ENCODE measurements around the gene PLAAT1.
A peak's percentile ranks its signal among the peaks of the same experiment; 100 is the strongest.

PLAAT1 gene

DNA sequence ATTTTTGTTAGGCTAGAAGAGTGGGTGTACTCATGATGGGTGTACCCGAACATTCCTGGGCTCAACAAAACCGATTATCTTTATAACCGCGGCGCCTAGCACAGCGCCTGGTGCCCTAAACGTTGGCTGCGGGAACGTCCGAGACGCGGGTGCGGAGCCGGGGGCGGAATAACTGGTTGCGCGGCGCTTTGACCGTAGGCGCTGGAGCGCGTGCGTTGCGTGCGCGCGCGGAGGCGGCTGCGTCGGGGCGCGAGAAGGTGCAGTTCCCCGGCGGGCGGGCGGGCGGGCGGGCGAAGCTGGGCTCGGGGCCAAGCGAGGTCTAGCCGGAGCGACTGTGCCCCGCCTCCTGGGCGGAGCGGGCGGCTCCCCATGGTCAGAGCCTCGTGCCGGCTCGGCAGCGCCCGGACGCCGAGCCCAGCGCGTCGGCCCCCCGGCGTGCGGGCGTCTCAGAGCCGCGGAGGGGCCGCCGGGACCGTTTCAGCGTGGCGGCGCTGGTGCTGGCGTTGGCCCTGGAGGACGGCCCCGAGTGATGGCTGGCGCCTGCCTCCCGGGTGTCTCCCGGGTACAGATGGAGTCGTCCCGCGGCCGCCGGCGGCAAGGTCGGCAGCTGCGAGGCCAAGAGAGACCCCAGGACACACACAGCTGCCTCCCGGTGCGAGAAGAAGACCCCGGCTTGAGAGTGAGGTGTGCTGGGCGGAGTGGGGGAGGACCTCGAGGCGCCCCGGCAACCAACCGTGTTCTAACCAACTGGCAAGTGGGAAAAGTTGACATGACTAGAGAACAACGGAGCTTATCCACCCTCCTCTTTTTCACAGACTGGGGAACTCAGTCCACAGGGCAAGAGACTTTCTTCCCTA lies at the start of gene PLAAT1:
Gene PLAAT1 (plus strand): TSS at position 373 of the 857 bp plus-strand sequence. CDS start 14,429 bp downstream, outside the sequence.
- peak; percentile 68 for DNase-seq

DNA sequence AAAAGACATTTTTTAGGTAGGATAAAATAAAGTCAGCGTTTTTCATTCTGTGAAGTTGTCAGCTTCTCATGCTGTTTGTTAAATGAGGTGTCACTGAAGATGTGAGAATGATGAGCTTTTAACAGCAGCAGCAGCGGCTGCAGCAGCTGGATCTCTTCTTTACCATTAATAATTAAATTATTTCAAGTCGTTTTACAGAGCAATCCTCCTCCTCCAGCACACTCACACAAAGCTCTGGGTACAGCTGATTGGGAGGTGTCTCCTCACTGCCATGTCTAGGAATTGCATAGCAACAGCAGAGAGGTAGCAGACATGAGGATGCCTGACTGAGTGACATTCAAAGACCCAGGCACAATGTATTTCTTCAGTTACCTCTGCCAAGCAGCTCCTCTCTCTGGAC lies 46.7 kb upstream of the PLAAT1 start:
- DNase-seq: no peak

DNA sequence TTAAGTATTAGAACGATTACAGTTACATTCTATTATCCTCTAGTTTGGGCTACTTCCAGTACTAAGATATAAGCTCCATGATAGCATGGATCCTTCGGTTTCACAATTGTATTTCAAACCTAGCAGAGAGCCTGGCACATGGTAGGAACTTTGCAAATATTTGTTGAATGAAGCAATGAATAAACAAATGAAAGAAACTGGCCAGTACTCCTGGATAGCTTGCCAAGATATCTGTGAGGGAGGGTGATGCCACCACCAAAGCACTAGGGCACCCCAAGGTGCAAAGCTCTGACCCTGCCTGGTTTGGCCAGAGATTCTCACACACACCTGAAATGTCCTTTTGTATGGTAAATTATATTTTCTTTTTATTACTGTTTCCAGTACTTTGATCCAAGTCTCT lies 44.3 kb upstream of the PLAAT1 start:
- DNase-seq: no peak

DNA sequence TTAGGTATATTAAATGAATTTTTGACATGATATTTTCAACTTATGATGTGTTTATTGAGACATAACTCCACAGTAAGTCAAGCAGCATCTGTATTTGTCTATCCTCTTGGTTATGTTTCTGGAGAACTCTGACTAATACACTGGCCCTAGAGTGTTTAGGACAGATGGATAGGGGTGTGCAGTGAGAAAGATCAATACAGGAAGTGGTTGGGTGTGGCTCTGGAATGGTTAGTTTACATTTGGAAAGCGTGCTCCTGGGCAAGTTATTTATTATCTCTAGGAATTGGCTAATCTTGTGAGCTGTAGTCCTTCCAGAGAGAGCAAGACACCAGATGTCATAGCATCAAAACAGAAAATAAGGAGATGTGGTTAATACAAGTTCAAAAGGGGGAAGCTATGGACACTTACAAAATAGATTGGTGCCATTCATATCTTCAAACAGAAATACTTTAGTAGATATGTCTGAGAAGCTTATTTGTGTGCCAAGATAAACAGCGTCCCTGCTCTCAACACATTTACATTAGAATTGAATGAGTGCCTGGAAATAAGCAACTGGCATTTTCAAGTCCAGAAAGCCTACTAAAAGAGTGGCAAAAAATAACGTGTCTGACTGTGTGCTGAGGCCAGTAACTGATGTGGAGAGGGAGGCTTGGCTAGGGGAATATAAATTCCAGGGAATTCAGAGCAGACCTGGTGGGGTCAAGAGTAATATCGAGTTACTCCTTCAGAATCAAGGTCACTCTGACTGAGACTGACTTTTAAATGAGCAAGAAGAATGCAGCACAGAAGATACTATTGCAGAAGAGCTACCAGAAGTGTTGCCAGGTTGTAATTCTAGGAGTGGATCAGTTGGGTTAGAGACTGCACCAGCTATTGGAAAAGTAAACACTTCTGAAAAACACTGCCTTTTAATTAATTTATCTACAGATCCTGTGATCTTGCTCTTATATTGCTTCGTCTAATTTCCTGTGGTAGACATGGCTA lies 33.4 kb upstream of the PLAAT1 start:
- DNase-seq: peak; percentile 37

DNA sequence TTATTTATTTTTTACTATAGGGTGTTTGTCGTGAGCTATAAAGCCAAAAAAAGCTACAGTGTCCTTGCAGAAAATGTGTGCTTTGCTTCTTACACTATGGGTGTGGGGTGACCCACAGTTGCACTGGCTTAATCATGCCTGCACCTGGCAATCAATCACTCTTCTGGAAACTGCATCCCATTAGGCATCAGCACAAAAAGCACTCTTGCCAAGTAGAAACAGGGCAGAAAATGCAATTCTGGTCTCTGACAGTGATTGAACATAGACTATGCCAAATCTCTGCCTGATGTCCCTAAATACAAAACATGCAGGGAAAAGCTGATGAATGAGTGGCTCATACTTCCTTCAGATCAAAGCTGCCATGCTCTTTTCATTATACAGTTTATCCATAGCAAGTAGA lies 30.4 kb upstream of the PLAAT1 start:
- no peak for DNase-seq

DNA sequence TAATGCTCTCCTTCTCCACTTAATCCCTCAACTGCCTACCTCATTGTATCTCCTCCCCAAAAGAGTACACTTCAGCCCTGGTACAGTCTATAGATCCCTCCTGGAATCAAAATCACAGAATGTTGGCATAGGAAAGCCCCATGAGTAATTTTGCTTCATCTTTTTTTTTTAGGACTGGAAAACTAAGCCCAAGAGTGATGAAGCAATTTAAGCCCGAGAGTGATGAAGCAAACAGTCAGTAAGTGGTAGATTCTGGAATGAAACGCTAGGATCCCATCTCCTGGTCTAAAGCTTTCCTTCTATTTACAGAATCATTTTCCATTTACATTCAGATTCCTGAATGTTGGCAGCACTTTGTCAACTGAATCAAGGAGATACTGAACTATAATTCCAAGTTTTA lies 29.8 kb upstream of the PLAAT1 start:
- no peak for DNase-seq

DNA sequence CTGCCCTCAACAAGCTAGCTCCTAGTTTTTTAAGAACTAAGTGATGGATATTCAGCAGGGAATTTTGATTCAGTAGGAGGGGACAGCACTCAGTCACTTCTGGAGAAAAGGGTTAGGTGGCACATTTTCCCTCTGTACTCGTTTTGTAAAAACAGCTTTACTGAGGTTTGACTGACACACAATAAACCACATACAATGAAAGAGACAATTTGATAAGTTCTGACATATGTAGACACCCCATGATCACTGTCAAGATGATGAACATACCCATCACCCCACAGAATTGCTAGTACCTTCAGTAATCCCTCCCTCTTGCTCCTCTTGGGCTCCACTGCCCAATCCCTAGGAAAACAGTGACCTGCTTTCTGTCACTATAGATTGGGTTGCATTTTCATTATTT lies 29.0 kb upstream of the PLAAT1 start:
- no peak for DNase-seq

DNA sequence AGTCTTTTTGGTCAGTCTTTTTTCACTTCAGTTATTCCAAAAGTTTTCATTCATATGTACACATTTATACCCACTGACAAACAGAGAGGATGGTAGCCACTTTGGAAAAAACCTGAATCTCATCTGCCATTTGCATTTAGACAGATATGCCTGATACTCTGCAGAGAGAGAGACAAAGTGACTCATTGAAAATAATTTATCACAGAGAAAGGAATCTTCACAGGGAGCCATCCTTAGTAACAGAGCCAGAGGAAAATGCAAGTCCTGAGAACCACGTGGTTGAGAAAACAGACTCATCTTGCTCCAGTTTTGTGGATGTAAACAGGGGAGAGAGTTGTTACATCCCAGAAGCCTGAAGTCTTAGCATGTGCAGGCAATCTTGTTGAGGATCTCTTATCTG lies 28.2 kb upstream of the PLAAT1 start:
- DNase-seq: no peak

DNA sequence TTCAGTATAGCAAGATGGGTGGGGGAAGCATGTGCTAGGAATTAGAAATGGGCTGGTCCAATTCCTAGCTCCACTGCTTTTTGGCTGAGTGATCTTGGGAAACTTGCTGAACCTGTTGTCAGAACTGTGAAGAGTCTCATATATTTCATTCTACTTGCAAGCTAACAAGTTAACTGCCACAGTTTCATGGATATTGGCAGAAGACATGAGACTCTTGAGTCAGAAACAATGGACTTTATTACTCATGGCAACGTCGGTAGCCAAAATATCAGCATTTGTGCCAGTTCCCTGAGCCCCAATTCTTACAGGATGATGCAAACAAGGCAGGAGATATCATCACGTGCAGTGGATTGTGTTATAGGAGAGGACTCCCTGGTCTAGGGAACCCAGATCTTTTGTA lies 26.6 kb upstream of the PLAAT1 start:
- DNase-seq: no peak

DNA sequence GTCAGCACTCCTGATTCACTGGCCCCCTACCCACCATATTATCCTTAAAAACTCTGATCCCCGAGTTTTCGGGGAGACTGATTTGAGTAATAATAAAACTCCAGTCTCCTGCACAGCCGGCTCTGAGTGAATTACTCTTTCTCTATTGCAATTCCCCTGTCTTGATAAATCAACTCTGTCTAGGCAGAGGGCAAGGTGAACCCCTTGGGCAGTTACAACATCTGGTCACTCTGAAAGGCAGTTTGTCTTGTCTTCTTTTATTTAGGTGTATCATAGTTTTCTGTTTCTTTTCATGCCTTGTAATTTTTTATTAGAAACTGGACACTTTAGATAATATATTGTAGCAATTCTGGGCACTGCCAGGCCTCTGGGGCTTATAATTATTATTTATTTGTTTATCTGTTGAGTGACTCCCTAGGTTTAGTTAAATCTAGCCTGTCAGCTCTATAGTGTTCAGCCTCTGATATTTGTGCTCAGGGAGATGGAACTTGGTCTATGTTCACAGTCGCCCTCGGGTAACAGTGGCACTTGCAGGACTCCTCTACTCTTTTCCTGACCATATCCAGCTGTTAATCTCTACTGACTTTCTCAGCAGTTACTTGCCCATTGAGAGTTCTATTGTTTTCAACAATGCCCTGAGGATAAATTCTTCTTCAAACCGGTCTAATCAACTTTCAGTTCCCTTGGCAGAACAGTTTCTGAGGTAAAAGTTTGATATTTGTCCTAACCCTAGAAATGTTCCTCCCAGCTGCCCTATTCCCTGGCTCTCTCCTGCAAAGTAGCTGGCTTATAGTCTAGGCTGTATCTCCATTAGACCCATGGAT lies 15.5 kb upstream of the PLAAT1 start:
- DNase-seq: no peak

DNA sequence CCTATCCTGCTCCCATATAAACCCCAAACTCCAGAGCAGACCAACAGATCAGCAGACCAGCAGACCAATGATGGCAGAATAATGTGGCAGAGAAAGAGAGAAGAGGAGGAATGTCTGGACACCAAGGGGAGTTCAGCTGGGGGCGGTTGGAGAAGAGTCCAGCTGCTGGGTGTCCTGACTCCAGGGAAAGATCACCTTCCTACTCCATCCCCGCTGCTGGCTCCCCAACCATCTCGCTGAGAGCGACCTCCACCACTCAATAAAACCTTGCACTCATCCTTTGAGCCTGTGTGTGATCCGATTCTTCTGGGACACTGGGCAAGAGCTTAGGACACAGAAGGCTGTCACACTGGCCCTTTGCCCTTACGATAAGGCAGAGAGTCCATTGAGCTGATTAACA lies 12.8 kb upstream of the PLAAT1 start:
- DNase-seq: no peak

DNA sequence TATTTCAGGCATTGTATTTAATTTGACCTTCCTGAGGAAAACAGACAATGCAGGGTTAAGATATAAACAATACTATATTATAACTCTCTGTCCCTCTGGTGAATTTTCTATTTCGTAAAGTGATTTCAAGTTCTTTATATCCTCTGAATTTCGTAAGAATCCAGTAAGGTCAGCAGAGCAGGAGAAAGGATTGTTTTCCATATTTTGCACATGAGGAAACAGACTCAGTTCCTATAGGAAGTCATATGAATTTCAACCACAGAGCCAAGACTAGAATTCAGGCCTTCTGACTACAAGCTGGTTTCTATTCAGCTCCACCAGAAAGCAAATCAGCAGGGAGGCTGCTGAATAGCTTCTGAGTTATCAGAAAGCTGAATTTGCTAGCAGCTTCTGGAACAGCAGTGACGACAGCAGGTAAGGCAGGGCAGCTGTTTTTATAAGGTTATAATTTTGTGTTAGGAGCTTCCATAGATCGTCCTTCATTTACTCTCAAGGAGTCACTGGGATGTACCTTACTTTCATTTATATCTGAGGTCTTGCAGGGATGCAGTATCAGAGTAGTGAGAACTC lies 11.1 kb upstream of the PLAAT1 start:
- DNase-seq: no peak

DNA sequence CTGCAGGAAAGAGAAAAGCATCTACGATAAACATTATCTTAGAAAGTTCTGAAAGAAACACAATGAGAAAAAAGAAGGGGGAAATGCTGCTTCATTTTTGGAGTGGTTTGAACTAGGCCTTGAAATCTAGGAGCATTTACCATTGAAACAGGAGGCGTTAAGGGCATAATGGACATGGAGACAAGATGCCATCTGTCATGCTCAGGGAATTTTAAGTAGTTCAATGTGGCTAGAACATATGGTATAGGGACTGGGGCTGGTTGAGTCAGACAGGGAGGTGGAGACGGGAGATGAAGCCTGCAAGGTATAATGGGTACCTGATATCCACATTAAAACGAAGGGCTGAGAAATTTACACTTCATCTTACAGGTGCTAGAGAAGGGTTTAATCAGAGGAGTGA lies 10.4 kb upstream of the PLAAT1 start:
- DNase-seq: no peak

DNA sequence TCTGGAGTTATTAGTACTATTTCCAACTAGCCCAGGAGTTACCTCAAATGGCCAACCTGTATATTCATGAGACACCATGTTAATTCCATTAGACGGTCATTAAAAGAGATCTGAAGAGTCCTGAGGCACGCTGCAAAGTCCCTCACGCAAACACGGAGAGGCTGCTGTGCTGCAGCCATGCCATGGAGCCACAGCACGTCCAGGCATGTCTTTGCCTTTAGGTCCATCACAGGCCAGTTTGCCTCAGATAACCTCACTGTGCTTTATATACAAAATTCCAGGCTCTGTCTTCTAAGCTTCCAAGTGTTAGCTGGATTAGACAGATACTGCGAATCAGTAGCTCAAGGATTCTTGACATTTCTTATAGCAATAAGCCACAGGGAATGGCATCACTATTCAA lies 9.8 kb upstream of the PLAAT1 start:
- DNase-seq: no peak

DNA sequence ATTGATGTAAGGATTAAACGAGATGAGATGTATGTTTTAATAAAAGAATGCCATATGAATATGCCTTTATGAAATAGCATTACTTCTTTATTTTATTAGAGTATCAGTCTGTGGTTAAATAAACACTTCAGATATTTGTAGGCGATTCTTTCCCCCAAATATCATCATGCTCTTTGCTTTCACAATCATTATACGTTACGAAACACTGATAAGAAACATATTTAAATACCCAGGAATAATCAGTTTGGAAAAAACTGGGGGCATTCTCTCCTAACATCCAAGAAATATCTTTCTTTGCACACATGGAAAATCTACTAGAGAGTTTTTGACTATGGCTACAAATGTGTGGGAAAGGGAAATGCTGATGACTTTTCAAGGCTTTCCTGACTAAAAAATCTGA lies 4.4 kb upstream of the PLAAT1 start:
- no peak for DNase-seq

DNA sequence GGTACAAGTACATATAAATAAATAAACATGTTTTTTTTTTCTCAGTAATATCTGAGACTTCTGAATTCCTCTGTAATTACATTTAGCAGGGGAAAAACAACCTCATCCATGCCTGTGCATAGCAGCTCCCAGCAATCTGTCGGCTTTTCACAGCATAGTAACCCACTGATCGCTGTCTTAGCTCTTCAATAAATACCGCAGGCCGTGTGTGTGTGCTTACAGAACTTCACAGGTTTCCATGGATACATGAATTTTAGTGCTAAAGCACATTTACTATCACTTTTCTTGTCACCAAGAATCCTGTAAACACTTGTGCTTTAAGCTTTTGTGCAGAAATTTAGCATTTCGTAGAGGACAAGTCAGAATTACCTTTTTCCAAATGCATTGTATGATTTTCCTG lies 4.0 kb upstream of the PLAAT1 start:
- DNase-seq: no peak

DNA sequence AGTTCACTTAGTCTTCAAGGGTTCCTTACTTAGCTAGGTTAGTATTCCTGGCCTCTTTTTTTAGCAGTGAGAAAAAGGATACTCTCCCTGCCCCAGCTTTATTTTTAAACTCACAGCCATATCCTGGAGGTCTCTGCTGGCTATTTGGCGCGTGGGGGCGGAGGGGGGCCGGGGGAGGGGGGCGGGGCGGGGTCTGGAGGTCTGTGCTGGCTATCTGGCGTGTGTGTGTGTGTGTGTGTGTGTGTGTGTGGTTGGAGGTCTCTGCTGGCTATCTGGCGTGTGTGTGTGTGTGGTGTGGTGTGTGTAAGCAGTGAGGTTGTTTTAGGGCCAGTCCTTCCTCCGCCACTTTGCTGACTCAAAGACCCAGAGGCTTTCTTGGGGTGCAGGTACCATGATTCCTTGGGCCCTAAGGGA lies 579 bp upstream of the PLAAT1 start:
- DNase-seq: no peak

DNA sequence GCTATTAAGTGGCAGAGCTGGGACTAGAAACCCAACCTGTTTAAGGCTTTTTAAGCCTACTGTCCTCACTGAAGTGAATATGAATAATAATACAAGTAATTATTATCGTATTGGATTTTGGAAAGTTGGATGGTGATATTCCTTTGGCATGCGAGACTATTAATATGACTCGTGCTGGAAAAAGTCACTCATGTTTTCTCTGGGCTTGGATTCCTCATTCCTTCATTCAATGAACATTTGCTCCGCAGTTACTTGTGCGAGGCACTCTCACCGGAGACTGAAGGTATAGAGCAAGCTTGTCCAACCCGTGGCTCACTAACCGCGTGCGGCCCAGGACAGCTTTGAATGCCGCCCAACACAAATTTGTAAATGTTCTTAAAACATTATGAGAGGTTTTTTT lies 694 bp downstream of the PLAAT1 start:
- no peak for DNase-seq

DNA sequence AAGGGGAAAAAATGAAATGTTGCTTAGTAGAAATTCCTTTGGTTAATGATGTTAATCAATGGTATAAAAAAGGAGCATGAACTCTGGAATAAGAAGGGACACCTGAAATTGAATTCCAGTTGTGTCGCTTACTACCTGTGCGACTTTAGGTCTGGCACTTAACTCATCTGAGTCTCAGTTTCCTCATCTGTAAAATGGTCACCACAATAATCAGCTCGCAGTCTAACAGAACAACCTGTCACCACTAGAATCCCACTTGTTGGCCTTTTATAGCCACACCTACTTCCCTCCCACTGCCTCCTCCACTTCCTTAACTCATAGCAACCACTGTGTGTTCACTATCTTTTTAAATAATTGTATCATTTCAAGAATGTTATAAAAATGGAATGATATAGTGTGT lies 2.5 kb downstream of the PLAAT1 start:
- DNase-seq: no peak

DNA sequence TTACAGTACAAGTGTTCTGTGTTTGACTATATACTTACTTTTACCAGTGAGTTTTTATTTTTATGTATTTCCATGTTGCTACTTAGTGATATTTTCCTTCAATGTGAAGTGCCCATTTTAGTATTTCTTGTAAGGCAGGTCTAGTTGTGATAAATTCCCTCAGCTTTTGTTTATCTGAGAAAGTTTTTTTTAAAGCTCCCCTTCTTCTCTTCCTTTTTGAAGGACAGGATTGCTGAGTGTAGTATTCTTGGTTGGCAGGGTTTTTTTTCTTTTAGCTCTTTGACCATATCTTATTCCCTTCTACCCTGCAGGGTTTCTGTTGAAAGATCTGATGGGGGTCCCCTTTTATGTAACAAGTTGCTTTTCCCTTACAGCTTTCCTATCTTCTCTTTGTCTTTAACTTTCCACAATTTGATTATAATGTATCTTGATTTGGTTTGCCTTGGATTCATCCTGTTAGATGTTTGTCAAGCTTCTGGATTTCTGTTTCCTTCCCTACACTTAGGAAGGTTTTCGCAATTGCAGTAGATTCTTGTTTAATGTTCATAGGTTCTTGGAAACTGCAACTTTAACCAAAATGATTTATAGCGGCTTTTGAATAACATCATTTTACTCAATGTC lies 7.9 kb downstream of the PLAAT1 start:
- DNase-seq: no peak

DNA sequence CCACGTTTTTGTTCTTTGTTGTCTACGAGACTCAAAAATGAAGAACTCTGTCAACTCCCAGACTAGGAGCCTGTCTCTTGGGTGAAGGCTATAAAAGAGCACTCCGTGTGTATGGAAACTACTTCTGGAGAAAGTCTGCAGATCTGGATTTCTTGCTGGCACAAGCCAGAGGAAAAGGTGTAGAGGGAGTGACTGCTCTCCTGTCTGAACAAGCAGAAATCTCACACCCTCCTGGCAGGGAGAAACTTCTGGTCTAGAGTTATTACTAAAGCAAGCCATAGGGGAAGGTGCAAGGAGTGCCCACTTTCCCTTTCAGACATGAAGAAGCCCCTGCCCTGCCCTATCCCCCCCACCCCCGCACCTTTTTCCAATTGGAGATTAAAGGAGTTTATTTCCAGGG lies 9.5 kb downstream of the PLAAT1 start:
- no peak for DNase-seq

DNA sequence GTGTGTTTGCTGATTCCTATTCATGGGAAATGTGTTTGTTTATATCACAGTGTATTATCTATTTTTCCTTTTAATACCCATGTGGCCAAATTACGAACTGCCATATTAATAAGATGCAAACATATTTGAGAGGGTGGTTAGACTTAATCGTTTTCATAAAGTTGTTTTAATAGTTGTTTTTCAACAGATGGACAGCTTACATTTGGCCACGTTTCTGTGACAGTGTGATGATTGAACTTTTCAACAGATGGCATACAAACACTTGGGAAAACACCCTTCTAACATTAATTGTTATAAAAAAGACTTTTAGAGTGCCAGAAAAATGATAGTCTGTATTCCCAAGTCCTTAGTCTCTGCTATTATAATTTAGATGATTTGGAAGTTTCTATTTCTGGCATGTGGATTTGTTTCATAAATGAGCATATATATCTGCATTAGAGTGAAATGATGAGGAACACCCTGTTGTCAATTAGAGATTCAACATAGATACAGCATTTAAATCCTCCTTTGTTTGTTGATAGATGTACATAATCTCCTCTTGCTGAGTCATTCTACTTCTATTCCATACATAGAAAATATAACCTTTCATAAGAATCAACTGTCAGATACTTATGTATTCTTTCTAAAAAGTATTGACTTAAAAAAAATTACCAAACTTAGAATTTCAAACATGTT lies 13.1 kb downstream of the PLAAT1 start:
- no peak for DNase-seq

Data from NCI-H1092 (cell line).